ENCODE measurements around the gene SLC6A17. TPM values are rescaled to one million over a fixed set of nuclear protein-coding genes. Genes with fewer than 3 reads are reported as not detected.

The SLC6A17 gene
- total RNA-seq, 4 donors from 2014 or later = under 0.01 to 1.7 (median 0.91) TPM

DNA sequence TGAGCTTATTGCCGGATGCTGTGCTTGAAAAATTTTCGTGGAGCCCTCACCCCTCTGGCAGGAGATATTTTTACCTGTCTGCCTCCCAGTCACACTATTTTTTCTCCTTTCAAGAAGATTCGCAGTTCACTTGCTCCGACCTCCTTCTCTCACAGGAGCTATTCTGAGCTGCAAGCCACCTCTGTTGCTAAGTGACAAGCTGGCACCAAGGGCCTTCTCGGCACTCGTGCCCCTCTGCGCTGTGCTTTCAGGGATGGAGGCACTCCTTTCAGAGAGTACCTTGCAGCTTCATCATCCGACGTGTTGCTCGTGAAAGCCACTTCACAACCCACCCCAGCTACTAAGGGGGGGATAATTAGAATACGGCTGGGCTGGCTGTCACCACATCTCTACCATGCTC, 11.6 kb downstream of the SLC6A17 start:
- peaks cover 30% of the 10 kb centered on the region for H3K27me3 ChIP-seq
- no peaks in the 10 kb centered on the region for H3K4me1 ChIP-seq
- H3K27ac ChIP-seq = no peak overlapping the region
- 80 to 84% methylated on average over 1 to 11 of the region's 11 CpGs for WGBS, 2 donors (ENCODE audit: low coverage in 1 of 2)
- no peaks in the 10 kb centered on the region for H3K36me3 ChIP-seq
- H3K9me3 ChIP-seq = peaks cover 0 to 4% (median 0%) of the 10 kb centered on the region in 3 donors
- no peak overlapping the region for H3K4me3 ChIP-seq
- no peak for TF ChIP-seq POLR2AphosphoS5 (IDR thresholded peaks at IDR 0.05)
- TF ChIP-seq POLR2A (IDR thresholded peaks at IDR 0.05) = no peak
- TF ChIP-seq, protein P1, sequence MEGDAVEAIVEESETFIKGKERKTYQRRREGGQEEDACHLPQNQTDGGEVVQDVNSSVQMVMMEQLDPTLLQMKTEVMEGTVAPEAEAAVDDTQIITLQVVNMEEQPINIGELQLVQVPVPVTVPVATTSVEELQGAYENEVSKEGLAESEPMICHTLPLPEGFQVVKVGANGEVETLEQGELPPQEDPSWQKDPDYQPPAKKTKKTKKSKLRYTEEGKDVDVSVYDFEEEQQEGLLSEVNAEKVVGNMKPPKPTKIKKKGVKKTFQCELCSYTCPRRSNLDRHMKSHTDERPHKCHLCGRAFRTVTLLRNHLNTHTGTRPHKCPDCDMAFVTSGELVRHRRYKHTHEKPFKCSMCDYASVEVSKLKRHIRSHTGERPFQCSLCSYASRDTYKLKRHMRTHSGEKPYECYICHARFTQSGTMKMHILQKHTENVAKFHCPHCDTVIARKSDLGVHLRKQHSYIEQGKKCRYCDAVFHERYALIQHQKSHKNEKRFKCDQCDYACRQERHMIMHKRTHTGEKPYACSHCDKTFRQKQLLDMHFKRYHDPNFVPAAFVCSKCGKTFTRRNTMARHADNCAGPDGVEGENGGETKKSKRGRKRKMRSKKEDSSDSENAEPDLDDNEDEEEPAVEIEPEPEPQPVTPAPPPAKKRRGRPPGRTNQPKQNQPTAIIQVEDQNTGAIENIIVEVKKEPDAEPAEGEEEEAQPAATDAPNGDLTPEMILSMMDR (IDR thresholded peaks at IDR 0.05) = no peak
- no peak for ATAC-seq

DNA sequence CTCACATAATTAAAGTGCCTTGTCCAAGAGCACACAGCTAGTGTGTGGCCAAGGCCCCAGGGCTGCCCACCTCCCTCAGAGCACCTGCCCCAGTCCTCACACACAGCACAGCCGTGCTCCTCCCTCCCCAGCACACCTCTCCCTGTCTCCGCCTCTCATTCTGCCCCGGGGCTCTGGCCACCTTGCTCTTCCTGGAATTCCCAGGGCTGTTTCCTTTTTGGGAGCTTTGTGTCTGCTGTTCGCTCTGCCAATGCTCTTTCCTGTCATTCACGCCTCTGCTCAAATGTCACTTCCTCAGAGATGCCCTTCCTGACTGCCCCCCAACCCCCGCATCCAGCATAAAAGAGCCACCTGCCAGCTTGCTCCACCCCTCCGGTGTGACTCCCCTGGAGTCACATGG, 13.3 kb downstream of the SLC6A17 start:
- Histone ChIP-seq H3K4me1 (no peaks in the 10 kb centered on the region), H3K4me3 (no peak overlapping the region), H3K36me3 (no peaks in the 10 kb centered on the region), H3K27me3 (peaks cover 15% of the 10 kb centered on the region), H3K9me3 (peaks cover 0 to 4% (median 0%) of the 10 kb centered on the region in 3 donors), H3K27ac (no peak overlapping the region)
- WGBS, 2 donors (ENCODE audit: low coverage in 1 of 2) = 54 to 57% methylated on average over 5 to 6 of the region's 7 CpGs
- no peak for ATAC-seq
- TF ChIP-seq EP300 (IDR thresholded peaks at IDR 0.05) (no peak), POLR2A (IDR thresholded peaks at IDR 0.05) (no peak), POLR2AphosphoS5 (IDR thresholded peaks at IDR 0.05) (no peak)
- TF ChIP-seq, protein P1 (IDR thresholded peaks at IDR 0.05) = no peak

DNA sequence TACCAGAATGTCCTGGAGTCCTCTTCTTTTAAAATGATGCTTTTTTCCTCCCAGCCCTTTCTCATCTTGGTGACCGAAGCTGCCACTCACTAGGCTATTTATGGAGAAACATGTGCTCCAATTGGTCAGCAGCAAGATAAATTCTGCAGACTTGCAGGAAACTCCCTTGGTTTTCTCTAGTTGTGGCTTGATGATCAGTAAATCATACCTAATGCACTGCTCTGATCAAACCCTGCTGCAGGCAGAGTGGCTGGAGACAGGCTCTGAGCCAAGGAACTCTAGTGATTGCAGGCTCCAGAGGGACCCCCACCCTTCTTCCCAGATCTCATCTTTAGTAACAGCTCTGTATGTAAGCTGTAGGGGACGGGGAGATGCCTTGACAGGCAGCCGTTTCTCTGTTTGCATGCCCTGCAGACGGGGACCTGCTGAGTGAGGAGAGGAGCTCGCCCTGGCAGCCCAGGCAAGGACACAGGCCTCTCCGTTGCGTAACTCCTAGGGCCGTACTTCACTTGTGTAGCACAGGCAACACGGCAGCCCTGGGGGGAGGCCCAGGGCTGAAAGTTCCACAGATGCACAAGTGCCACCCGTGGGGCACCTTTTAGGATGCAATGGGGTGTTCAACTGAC, 14.5 kb downstream of the SLC6A17 start:
- Histone ChIP-seq H3K27ac (no peak overlapping the region), H3K4me3 (no peak overlapping the region), H3K4me1 (no peaks in the 10 kb centered on the region), H3K9me3 (peaks cover 0 to 4% (median 0%) of the 10 kb centered on the region in 3 donors), H3K27me3 (peaks cover 15% of the 10 kb centered on the region), H3K36me3 (no peaks in the 10 kb centered on the region)
- TF ChIP-seq EP300 (IDR thresholded peaks at IDR 0.05) (no peak), POLR2AphosphoS5 (IDR thresholded peaks at IDR 0.05) (no peak), POLR2A (IDR thresholded peaks at IDR 0.05) (no peak)
- TF ChIP-seq, protein P1 (IDR thresholded peaks at IDR 0.05) = no peak
- ATAC-seq = no peak
- WGBS, 2 donors (ENCODE audit: low coverage in 1 of 2) = 24 to 60% methylated on average over 1 to 2 of the region's 10 CpGs

DNA sequence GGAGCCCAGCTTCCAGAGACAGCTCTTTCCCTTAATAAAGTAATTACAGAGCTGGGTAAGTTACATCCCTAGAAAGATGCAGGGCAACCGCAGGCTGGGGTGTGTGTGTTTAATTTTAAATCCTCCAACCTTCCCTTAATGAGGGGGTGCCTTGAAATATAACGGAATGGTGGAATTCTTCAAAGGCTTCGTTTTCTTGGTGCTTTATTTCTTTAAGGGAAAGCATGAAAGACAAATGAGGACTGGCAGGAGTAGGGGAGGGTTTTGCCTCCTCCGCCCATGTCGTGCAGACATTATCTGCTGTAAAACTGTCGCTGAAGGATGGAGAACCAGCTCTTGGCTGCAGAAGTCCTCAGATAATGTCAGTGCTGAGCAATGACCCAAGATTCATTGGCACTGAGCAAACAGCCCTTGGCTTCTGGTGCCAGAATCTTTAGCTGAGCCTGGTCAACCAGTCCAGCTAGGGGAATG, 15.5 kb downstream of the SLC6A17 start:
- Histone ChIP-seq H3K4me1 (no peaks in the 10 kb centered on the region), H3K4me3 (no peak overlapping the region), H3K27me3 (peaks cover 10% of the 10 kb centered on the region), H3K9me3 (peaks cover 0 to 2% (median 0%) of the 10 kb centered on the region in 3 donors), H3K27ac (no peak overlapping the region), H3K36me3 (no peaks in the 10 kb centered on the region)
- WGBS, 2 donors (ENCODE audit: low coverage in 1 of 2) = 32 to 50% methylated on average over 4 to 5 of the region's 6 CpGs
- TF ChIP-seq POLR2A (IDR thresholded peaks at IDR 0.05) (no peak), POLR2AphosphoS5 (IDR thresholded peaks at IDR 0.05) (no peak), EP300 (IDR thresholded peaks at IDR 0.05) (no peak)
- TF ChIP-seq, protein P1 (IDR thresholded peaks at IDR 0.05) = no peak
- no peak for ATAC-seq

DNA sequence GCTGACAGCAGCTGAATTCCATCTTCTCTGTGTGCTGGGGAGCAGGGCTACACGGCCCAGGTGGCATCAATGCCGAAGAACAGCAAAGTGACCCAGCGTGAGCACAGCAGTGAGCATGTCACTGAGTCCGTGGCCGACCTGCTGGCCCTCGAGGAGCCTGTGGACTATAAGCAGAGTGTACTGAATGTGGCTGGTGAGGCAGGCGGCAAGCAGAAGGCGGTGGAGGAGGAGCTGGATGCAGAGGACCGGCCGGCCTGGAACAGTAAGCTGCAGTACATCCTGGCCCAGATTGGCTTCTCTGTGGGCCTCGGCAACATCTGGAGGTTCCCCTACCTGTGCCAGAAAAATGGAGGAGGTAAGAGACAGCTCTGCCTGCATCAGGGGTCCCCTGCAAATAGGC, 16.6 kb downstream of the SLC6A17 start:
- no peaks in the 10 kb centered on the region for H3K36me3 ChIP-seq
- no peaks in the 10 kb centered on the region for H3K4me1 ChIP-seq
- peaks cover 8% of the 10 kb centered on the region for H3K27me3 ChIP-seq
- no peak overlapping the region for H3K27ac ChIP-seq
- H3K9me3 ChIP-seq = no peaks in the 10 kb centered on the region
- TF ChIP-seq, protein P1 (IDR thresholded peaks at IDR 0.05) = no peak
- TF ChIP-seq EP300 (IDR thresholded peaks at IDR 0.05) (no peak), POLR2A (IDR thresholded peaks at IDR 0.05) (no peak), POLR2AphosphoS5 (IDR thresholded peaks at IDR 0.05) (no peak)
- no peak overlapping the region for H3K4me3 ChIP-seq
- 97% methylated on average over 5 of the region's 11 CpGs; no CpG with 5 or more reads in 1 of the 2 donors for WGBS, 2 donors (ENCODE audit: low coverage in 1 of 2)
- ATAC-seq = no peak

All from gastroesophageal sphincter (tissue), 4 donors.